WTC11 (cell line): ENCODE data around the gene AR. TPM values are rescaled to one million over a fixed set of nuclear protein-coding genes. Genes with fewer than 3 reads are reported as not detected.

Source experiments
- ATAC-seq: fragments of 200-7000 bp; cut with Tn5 transposase; 2 replicates; pipeline ENCODE4 v1.10.0; 2021; ENCODE audit warnings: mild to moderate bottlenecking, moderate library complexity
- CTCF ChIA-PET: fragments of 300-600 bp; sonication (Branson Sonifier 250); formaldehyde crosslinking; loops from one replicate; lab custom pipeline; 2021; ENCODE audit warnings: antibody characterized with exemption; lab: Charles Lee
- POLR2A ChIA-PET: fragments of 350-600 bp; sonication (Branson Sonifier 250); formaldehyde crosslinking; loops from one replicate; lab custom pipeline; 2021; ENCODE audit warnings: antibody characterized with exemption; lab: Charles Lee
- DNase-seq: peaks from one replicate; pipeline ENCODE4 v3.0.0; 2021; ENCODE audit warnings: low spot score
- H3K27ac Mint-ChIP-seq: 2 replicates; pipeline ENCODE4 v1.8.0; 2021; ENCODE audit warnings: mixed read lengths
- H3K27me3 Mint-ChIP-seq: 2 replicates; pipeline ENCODE4 v1.8.0; 2021; ENCODE audit warnings: low read depth, mild to moderate bottlenecking, moderate library complexity, mixed read lengths
- H3K36me3 Mint-ChIP-seq: 2 replicates; pipeline ENCODE4 v1.8.0; 2021; ENCODE audit warnings: mixed read lengths
- H3K4me1 Mint-ChIP-seq: 2 replicates; pipeline ENCODE4 v1.8.0; 2022; ENCODE audit warnings: mixed read lengths
- H3K4me3 Mint-ChIP-seq: 2 replicates; pipeline ENCODE4 v1.8.0; 2021; ENCODE audit warnings: mild to moderate bottlenecking, moderate library complexity, mixed read lengths
- H3K9me3 Mint-ChIP-seq: 2 replicates; pipeline ENCODE4 v1.8.0; 2021; ENCODE audit warnings: mixed read lengths
- ARID4B ChIP-seq: sonication (generic); formaldehyde crosslinking; IDR thresholded peaks from 2 replicates; pipeline ENCODE4 v1.8.0; 2023; ENCODE audit warnings: missing genetic modification reagents, mild to moderate bottlenecking, borderline replicate concordance
- CDX4 ChIP-seq: fragments of 250-450 bp; sonication (Bioruptor Pico); IDR thresholded peaks from 2 replicates; pipeline ENCODE4 v1.9.0; 2021; ENCODE audit warnings: moderate library complexity, mild to moderate bottlenecking, inconsistent platforms, borderline replicate concordance
- CREB1 ChIP-seq: sonication (generic); formaldehyde crosslinking; IDR thresholded peaks from 2 replicates; pipeline ENCODE4 v1.8.0; 2023; ENCODE audit warnings: mild to moderate bottlenecking, missing genetic modification reagents
- ERG ChIP-seq: fragments of 250-450 bp; sonication (Bioruptor Pico); IDR thresholded peaks from 2 replicates; pipeline ENCODE4 v1.8.0; 2021; ENCODE audit warnings: mild to moderate bottlenecking
- GRHL2 ChIP-seq: fragments of 250-450 bp; sonication (Bioruptor Pico); IDR thresholded peaks from 2 replicates; pipeline ENCODE4 v1.8.0; 2022; ENCODE audit warnings: mild to moderate bottlenecking, moderate library complexity; ENCODE audit not compliant: insufficient replicate concordance, severe bottlenecking
- HMGXB4 ChIP-seq: sonication (generic); formaldehyde crosslinking; IDR thresholded peaks from 2 replicates; pipeline ENCODE4 v1.8.1; 2023; ENCODE audit warnings: mild to moderate bottlenecking, moderate library complexity, missing genetic modification reagents
- IRF1 ChIP-seq: sonication (generic); formaldehyde crosslinking; IDR thresholded peaks from 2 replicates; pipeline ENCODE4 v1.8.0; 2023; ENCODE audit warnings: missing genetic modification reagents
- IRF2 ChIP-seq: sonication (generic); formaldehyde crosslinking; IDR thresholded peaks from 2 replicates; pipeline ENCODE4 v1.8.0; 2022; ENCODE audit warnings: low read depth, missing genetic modification reagents, borderline replicate concordance
- NFYB ChIP-seq: sonication (generic); formaldehyde crosslinking; conservative IDR thresholded peaks from 2 replicates; pipeline ENCODE4 v1.8.0; 2022; ENCODE audit warnings: low read depth, missing genetic modification reagents
- PRDM15 ChIP-seq: sonication (generic); formaldehyde crosslinking; IDR thresholded peaks from 2 replicates; pipeline ENCODE4 v1.8.0; 2022; ENCODE audit warnings: missing genetic modification reagents
- PRRX2 ChIP-seq: fragments of 250-450 bp; sonication (Bioruptor Pico); IDR thresholded peaks from 2 replicates; pipeline ENCODE4 v1.8.0; 2021; ENCODE audit warnings: mild to moderate bottlenecking
- SP1 ChIP-seq: sonication (generic); formaldehyde crosslinking; conservative IDR thresholded peaks from 2 replicates; pipeline ENCODE4 v1.8.1; 2022; ENCODE audit warnings: missing genetic modification reagents
- TP53 ChIP-seq: sonication (generic); formaldehyde crosslinking; IDR thresholded peaks from 2 replicates; pipeline ENCODE4 v1.8.1; 2023; ENCODE audit warnings: mild to moderate bottlenecking, missing genetic modification reagents
- ZNF232 ChIP-seq: sonication (generic); formaldehyde crosslinking; IDR thresholded peaks from 2 replicates; pipeline ENCODE4 v1.8.0; 2022; ENCODE audit warnings: mild to moderate bottlenecking, missing genetic modification reagents
- ZNF317 ChIP-seq: sonication (generic); formaldehyde crosslinking; IDR thresholded peaks from 2 replicates; pipeline ENCODE4 v1.8.1; 2023; ENCODE audit warnings: low read depth, mild to moderate bottlenecking, moderate library complexity, missing genetic modification reagents, borderline replicate concordance
- ZNF425 ChIP-seq: fragments of 250-450 bp; sonication (Bioruptor Pico); conservative IDR thresholded peaks from 2 replicates; pipeline ENCODE4 v1.9.0; 2021; ENCODE audit warnings: mild to moderate bottlenecking
- total RNA-seq: library from RNA; stranded (reverse); gene quantifications from 3 replicates; pipeline ENCODE4 v1.2.3, GENCODE V29; 2021

Gene AR
- total RNA-seq, 1 experiment from 2014 or later = 10.3 TPM

GRCh38 chrX:67714004-67714403, 170.2 kb downstream of the AR start (continued):
- TF ChIP-seq CREB1 (CRISPR knock-in tag) (no peak), ZNF425 (CRISPR knock-in tag) (no peak), GRHL2 (CRISPR knock-in tag) (no peak), ZNF232 (CRISPR knock-in tag) (no peak), PRRX2 (CRISPR knock-in tag) (no peak)

GRCh38 chrX:67717571-67717970, 173.8 kb downstream of the AR start:
- no peaks in the 10 kb centered on the region for H3K9me3 Mint-ChIP-seq
- no peak overlapping the region for H3K27ac Mint-ChIP-seq
- CTCF ChIA-PET = interaction anchor here (0.8 to 1.1 kb wide), 2 partner anchors 162 to 172 kb away, joined by 4 to 5 read pairs; no protein-coding TSS in a partner anchor
- TF ChIP-seq PRDM15 (CRISPR knock-in tag) (no peak), ZNF317 (CRISPR knock-in tag) (no peak), TP53 (CRISPR knock-in tag) (no peak), SP1 (CRISPR knock-in tag) (no peak), PRRX2 (CRISPR knock-in tag) (no peak)
- POLR2A ChIA-PET = no interaction called here
- ATAC-seq = no peak
- no peaks in the 10 kb centered on the region for H3K27me3 Mint-ChIP-seq
- H3K4me3 Mint-ChIP-seq = no peak overlapping the region
- no peak for DNase-seq
- peaks cover 12% of the 10 kb centered on the region for H3K36me3 Mint-ChIP-seq
- H3K4me1 Mint-ChIP-seq = no peaks in the 10 kb centered on the region

GRCh38 chrX:67718926-67719325, 175.1 kb downstream of the AR start:
- Mint-ChIP-seq H3K27me3 (no peaks in the 10 kb centered on the region), H3K9me3 (no peaks in the 10 kb centered on the region)
- TF ChIP-seq ERG = no peak
- TF ChIP-seq CDX4 = no peak
- TF ChIP-seq IRF2 = no peak
- TF ChIP-seq HMGXB4 (CRISPR knock-in tag) = no peak
- TF ChIP-seq ARID4B (CRISPR knock-in tag) = no peak
- no peak for TF ChIP-seq IRF1 (CRISPR knock-in tag)
- TF ChIP-seq NFYB (CRISPR knock-in tag) = no peak

More at GRCh38 chrX:67718926-67719325, 175.1 kb downstream of the AR start:
- DNase-seq = no peak
- ATAC-seq = no peak
- no peaks in the 10 kb centered on the region for H3K4me1 Mint-ChIP-seq
- ChIA-PET POLR2A (no interaction called here), CTCF (interaction anchor here (1.3 kb wide), 1 partner anchor 427 kb away, joined by 4 read pairs; no protein-coding TSS in a partner anchor)
- no peak overlapping the region for H3K27ac Mint-ChIP-seq
- peaks cover 19% of the 10 kb centered on the region for H3K36me3 Mint-ChIP-seq
- H3K4me3 Mint-ChIP-seq = no peak overlapping the region
